PC-3 (cell line): ENCODE results near the gene IDH3A. TPM values are rescaled to one million over a fixed set of nuclear protein-coding genes. Genes with fewer than 3 reads are reported as not detected.

Experiments
- ATAC-seq: fragments of 200-7000 bp; cut with Tn5 transposase; 2 replicates; pipeline ENCODE4 v1.9.1; 2020; ENCODE audit warnings: mild to moderate bottlenecking, moderate library complexity
- BruUV-seq: library from RNA; stranded (reverse); fragments of 400-500 nt; replicated peaks from 2 replicates; lab custom pipeline; 2021; lab: Mats Ljungman, UMichigan
- CTCF ChIA-PET: fragments of 300-600 bp; sonication (Branson Sonifier 250); formaldehyde crosslinking; loops from one replicate; lab custom pipeline; 2022; ENCODE audit warnings: antibody characterized with exemption; lab: Charles Lee
- POLR2A ChIA-PET: fragments of 300-600 bp; sonication (Branson Sonifier 250); formaldehyde crosslinking; loops from one replicate; lab custom pipeline; 2022; ENCODE audit warnings: antibody characterized with exemption; ENCODE audit not compliant: unreplicated experiment; lab: Charles Lee
- DNase-seq: peaks from one replicate; pipeline ENCODE4 v3.0.0-alpha.2; 2015
- H2AFZ ChIP-seq: fragments of 300-600 bp; sonication (generic); 2 replicates; pipeline ENCODE4 v1.6.0; 2016; ENCODE audit warnings: antibody characterized with exemption, low read length
- H3F3A ChIP-seq: fragments of 300-600 bp; sonication (generic); one replicate; pipeline ENCODE4 v1.6.0; 2017; ENCODE audit warnings: antibody characterized with exemption, low read length, control low read depth, mild to moderate bottlenecking; ENCODE audit not compliant: unreplicated experiment
- H3K27ac ChIP-seq: fragments of 300-600 bp; sonication (generic); 2 replicates; pipeline ENCODE4 v1.5.1; 2016; ENCODE audit warnings: mild to moderate bottlenecking, low read length
- H3K27me3 ChIP-seq: fragments of 300-600 bp; sonication (generic); 2 replicates; pipeline ENCODE4 v1.6.1; 2016; ENCODE audit warnings: low read length, mixed read lengths
- H3K36me3 ChIP-seq: fragments of 300-600 bp; sonication (generic); 2 replicates; pipeline ENCODE4 v1.6.1; 2016; ENCODE audit warnings: low read depth, mixed run types, low read length, mixed read lengths
- H3K4me1 ChIP-seq: fragments of 300-600 bp; sonication (generic); 2 replicates; pipeline ENCODE4 v1.5.1; 2016; ENCODE audit warnings: low read length; ENCODE audit not compliant: insufficient read depth
- H3K4me2 ChIP-seq: fragments of 300-600 bp; sonication (generic); 2 replicates; pipeline ENCODE4 v1.6.0; 2016; ENCODE audit warnings: low read length
- H3K4me3 ChIP-seq: fragments of 300-600 bp; sonication (generic); 2 replicates; pipeline ENCODE4 v1.5.1; 2016; ENCODE audit warnings: mild to moderate bottlenecking, low read length, mixed read lengths
- H3K79me2 ChIP-seq: fragments of 300-600 bp; sonication (generic); 2 replicates; pipeline ENCODE4 v1.6.1; 2017; ENCODE audit warnings: low read length, mixed read lengths
- H3K9ac ChIP-seq: fragments of 300-600 bp; sonication (generic); 2 replicates; pipeline ENCODE4 v1.6.0; 2016; ENCODE audit warnings: mild to moderate bottlenecking, low read length
- H3K9me2 ChIP-seq: fragments of 300-600 bp; sonication (generic); replicated peaks from 2 replicates; pipeline ENCODE4 v1.6.1; 2016; ENCODE audit warnings: mixed run types, low read length, mixed read lengths
- H3K9me3 ChIP-seq: fragments of 300-600 bp; sonication (generic); 2 replicates; pipeline ENCODE4 v1.6.1; 2016; ENCODE audit warnings: low read length, mixed read lengths
- H4K20me1 ChIP-seq: fragments of 300-600 bp; sonication (generic); 2 replicates; pipeline ENCODE4 v1.6.1; 2016; ENCODE audit warnings: low read length, mixed read lengths
- EZH2 ChIP-seq: fragments of 300-600 bp; sonication (generic); IDR thresholded peaks from one replicate; pipeline ENCODE4 v1.6.1; 2017; ENCODE audit warnings: antibody characterized with exemption, mild to moderate bottlenecking, low read length; ENCODE audit not compliant: unreplicated experiment
- EZH2phosphoT487 ChIP-seq: fragments of 300-600 bp; sonication (generic); IDR thresholded peaks from 2 replicates; pipeline ENCODE4 v1.6.1; 2018; ENCODE audit warnings: mild to moderate bottlenecking, antibody characterized with exemption, low read length, borderline replicate concordance
- intact Hi-C: fragments of 100-400 bp; cut with micrococcal nuclease; formaldehyde crosslinking; loops from 2 replicates; pipeline ENCODE4 v1.9.0; 2023
- total RNA-seq: library from RNA; depleted of rRNA; stranded (reverse); fragments of >200 nt; gene quantifications from 2 replicates; pipeline ENCODE4 v1.2.3, GENCODE V29; 2014
- TF ChIP-seq, protein P1 (sequence below): fragments of 300-600 bp; sonication (generic); conservative IDR thresholded peaks from 2 replicates; pipeline ENCODE4 v1.5.1; 2017; ENCODE audit warnings: antibody characterized with exemption, low read depth, mild to moderate bottlenecking, low read length

Gene IDH3A
- total RNA-seq, 1 experiment from 2014 or later: 78.8 TPM

DNA sequence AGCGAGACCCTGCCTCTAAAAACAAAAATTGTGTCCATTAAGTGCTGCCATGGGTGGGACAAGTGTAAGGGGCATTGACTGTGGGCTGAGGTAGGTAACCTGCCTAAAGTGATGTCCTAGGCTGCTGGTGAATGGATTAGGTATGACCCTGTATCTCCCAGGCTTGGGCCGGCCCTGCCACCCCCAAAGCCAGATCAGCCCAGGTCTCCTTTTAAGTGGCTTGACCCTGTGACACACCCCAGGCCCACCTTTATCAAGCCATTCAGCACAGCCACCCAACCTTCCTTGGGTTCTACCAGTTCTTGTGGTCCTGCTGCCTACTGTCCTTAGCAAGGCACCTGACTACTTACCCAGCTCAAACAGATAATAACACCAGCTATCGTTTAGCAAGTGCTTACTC is 36.6 kb upstream of the IDH3A start:
- intact Hi-C loops: loop anchor here (5.0 kb wide), 1 partner anchor 305 kb away; no protein-coding TSS in a partner anchor
- H3K4me2 ChIP-seq: no peak overlapping the region
- no peaks in the 10 kb centered on the region for H3K27me3 ChIP-seq
- H3K4me3 ChIP-seq: no peak overlapping the region
- no peaks in the 10 kb centered on the region for H4K20me1 ChIP-seq
- no peak overlapping the region for H2AFZ ChIP-seq
- ChIA-PET POLR2A (no interaction called here), CTCF (interaction anchor here (2.0 kb wide), 1 partner anchor 83 kb away, joined by 8 read pairs; no protein-coding TSS in a partner anchor)
- no peaks in the 10 kb centered on the region for H3K36me3 ChIP-seq
- H3K4me1 ChIP-seq: no peaks in the 10 kb centered on the region
- no peaks in the 10 kb centered on the region for H3F3A ChIP-seq
- DNase-seq (no peak), ATAC-seq (no peak)
- no peak overlapping the region for H3K9ac ChIP-seq
- no peak overlapping the region for H3K27ac ChIP-seq
- BruUV-seq: no TSS peak
- no peaks in the 10 kb centered on the region for H3K79me2 ChIP-seq
- TF ChIP-seq, protein P1, sequence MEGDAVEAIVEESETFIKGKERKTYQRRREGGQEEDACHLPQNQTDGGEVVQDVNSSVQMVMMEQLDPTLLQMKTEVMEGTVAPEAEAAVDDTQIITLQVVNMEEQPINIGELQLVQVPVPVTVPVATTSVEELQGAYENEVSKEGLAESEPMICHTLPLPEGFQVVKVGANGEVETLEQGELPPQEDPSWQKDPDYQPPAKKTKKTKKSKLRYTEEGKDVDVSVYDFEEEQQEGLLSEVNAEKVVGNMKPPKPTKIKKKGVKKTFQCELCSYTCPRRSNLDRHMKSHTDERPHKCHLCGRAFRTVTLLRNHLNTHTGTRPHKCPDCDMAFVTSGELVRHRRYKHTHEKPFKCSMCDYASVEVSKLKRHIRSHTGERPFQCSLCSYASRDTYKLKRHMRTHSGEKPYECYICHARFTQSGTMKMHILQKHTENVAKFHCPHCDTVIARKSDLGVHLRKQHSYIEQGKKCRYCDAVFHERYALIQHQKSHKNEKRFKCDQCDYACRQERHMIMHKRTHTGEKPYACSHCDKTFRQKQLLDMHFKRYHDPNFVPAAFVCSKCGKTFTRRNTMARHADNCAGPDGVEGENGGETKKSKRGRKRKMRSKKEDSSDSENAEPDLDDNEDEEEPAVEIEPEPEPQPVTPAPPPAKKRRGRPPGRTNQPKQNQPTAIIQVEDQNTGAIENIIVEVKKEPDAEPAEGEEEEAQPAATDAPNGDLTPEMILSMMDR: no peak
- H3K9me2 ChIP-seq: no peaks in the 10 kb centered on the region
- no peaks in the 10 kb centered on the region for H3K9me3 ChIP-seq

DNA sequence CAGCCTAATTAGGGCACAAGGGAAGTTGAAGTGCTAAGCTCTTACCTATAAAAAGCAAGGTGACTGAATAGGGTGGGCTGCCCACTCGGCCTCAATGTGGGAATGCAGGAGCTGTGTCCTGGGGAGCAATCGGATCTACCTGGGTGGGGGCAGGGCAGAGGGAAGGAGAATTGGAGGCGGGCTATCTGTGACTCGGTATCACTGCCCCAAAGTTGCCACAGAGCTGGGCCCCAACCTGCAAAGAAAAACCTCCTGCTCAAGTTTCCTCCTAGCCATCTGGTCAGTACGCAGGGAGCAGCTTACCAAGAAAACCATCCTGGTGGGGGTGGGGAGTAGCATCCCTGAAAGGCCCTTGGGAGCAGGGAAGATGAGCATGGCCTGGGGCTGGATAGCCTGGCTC is 28.6 kb upstream of the IDH3A start:
- H3K79me2 ChIP-seq: no peaks in the 10 kb centered on the region
- no peak overlapping the region for H3K4me2 ChIP-seq
- DNase-seq (no peak), ATAC-seq (no peak)
- no peaks in the 10 kb centered on the region for H3K9me3 ChIP-seq
- H3K9me2 ChIP-seq: no peaks in the 10 kb centered on the region
- intact Hi-C loops: no loop called here
- no peaks in the 10 kb centered on the region for H3K4me1 ChIP-seq
- ChIA-PET POLR2A (no interaction called here), CTCF (no interaction called here)
- no peak overlapping the region for H2AFZ ChIP-seq
- H3F3A ChIP-seq: no peaks in the 10 kb centered on the region
- TF ChIP-seq, protein P1: no peak
- TF ChIP-seq EZH2phosphoT487 (no peak), EZH2 (no peak)
- no peak overlapping the region for H3K27ac ChIP-seq
- BruUV-seq: no TSS peak
- H4K20me1 ChIP-seq: no peaks in the 10 kb centered on the region
- H3K36me3 ChIP-seq: no peaks in the 10 kb centered on the region
- H3K4me3 ChIP-seq: no peak overlapping the region
- no peak overlapping the region for H3K9ac ChIP-seq
- H3K27me3 ChIP-seq: no peaks in the 10 kb centered on the region

GRCh38 chr15:78125267-78125666 is 23.9 kb upstream of the IDH3A start:
- no peaks in the 10 kb centered on the region for H4K20me1 ChIP-seq
- H3K9me2 ChIP-seq: no peaks in the 10 kb centered on the region
- DNase-seq: no peak
- intact Hi-C loops: no loop called here
- peaks cover 16% of the 10 kb centered on the region; the same call in 1 of the 2 replicates for H3K4me1 ChIP-seq
- no peaks in the 10 kb centered on the region for H3K27me3 ChIP-seq
- H2AFZ ChIP-seq: no peak overlapping the region
- no peak overlapping the region for H3K9ac ChIP-seq
- POLR2A ChIA-PET: no interaction called here
- H3K4me2 ChIP-seq: no peak overlapping the region
- no TSS peak for BruUV-seq
- no peak for ATAC-seq
- no peak overlapping the region for H3K4me3 ChIP-seq
- H3K79me2 ChIP-seq: no peaks in the 10 kb centered on the region
- CTCF ChIA-PET: no interaction called here
- H3K36me3 ChIP-seq: no peaks in the 10 kb centered on the region
- H3K27ac ChIP-seq: no peak overlapping the region
- no peaks in the 10 kb centered on the region for H3K9me3 ChIP-seq
- H3F3A ChIP-seq: no peaks in the 10 kb centered on the region
- TF ChIP-seq EZH2phosphoT487: no peak
- TF ChIP-seq, protein P1: no peak
- TF ChIP-seq EZH2: no peak
